IPS DF 4.7 (cell line): Measurements from ENCODE around the gene RBBP8NL.

Experiments used
- DNase-seq: peaks from one replicate; pipeline ENCODE4 v3.0.0-alpha.2; 2013; ENCODE audit warnings: low spot score; ENCODE audit errors: extremely low read depth

The RBBP8NL gene

DNA sequence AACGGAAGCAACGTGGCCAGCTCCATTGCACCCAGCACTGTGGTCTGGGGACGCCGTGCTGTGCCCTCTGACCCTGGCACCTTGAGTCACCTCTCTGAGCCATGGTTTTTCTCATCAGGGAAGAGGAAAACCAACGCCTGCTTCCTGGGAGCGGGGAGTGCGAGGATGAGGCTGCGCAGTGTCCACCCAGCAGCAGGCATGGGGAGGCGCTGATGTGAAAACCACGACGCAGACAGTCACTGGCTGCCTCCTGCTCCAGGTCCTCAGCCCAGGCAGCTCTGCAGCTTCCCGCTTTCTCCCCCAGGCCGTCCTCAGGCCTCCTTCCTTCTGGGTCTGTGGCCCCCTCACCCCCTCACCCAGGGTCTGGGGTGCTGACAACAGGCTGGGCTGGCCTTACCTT lies 34.5 kb upstream of the RBBP8NL start:
- no peak for DNase-seq

DNA sequence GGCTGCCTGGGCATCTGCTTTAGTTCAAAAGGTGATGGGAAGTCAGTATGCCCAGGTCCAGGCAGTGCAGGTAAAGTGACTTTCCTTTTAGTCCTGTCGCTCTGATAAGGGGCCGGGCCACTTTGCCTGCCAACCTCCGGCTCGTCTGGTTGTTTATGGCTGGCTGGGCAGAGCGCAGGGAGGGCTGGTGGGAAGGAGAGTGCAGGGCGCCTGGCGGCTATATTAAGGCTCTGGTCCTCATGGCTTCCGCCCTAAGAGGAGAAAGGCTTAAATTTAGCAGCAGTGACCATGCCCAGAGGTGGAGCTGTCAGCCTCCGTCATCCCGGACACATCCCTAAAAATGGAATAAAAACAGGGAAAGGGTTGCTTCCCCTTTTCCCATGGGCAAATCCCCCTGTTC lies 33.8 kb upstream of the RBBP8NL start:
- no peak for DNase-seq

DNA sequence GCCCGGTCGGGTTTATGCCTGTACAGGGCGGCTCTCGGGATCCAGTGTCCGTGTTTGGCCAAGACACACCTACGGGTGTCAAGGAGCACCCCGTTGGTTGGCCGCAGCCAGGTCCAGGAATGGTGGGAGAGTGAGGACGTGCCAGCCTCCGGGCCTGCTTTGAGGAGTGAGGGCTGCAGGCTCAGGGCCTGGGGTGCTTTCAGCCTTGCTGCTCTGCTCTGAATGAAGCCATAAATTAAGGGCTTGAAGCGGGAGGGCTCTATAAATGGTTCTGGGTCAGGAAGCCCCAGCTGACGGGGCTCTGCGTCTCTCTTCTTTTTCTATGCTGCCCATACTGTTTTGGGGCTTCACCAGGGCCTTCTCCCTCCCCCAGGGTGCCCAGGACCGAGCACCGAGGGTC lies 33.3 kb upstream of the RBBP8NL start:
- no peak for DNase-seq

DNA sequence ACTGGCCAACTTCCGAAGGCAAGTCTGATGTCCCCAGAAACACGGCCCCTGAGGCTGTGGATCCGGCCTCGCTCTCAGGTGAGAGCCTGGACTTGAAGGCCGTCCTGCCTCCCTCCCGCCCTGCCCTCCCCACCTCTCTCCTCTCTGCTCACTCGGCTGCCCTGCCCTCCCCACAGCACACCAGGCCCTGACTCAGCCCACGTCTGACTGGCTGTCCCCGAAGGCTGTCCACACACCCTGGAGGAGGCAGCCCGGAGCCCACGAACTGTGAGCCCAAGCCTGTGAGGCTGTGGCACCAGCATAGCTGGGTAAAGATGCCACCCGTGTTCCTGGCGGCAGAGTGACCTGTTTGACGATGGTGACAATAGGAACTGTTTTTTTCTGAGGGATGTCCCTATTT lies 32.1 kb upstream of the RBBP8NL start:
- DNase-seq, result no peak

DNA sequence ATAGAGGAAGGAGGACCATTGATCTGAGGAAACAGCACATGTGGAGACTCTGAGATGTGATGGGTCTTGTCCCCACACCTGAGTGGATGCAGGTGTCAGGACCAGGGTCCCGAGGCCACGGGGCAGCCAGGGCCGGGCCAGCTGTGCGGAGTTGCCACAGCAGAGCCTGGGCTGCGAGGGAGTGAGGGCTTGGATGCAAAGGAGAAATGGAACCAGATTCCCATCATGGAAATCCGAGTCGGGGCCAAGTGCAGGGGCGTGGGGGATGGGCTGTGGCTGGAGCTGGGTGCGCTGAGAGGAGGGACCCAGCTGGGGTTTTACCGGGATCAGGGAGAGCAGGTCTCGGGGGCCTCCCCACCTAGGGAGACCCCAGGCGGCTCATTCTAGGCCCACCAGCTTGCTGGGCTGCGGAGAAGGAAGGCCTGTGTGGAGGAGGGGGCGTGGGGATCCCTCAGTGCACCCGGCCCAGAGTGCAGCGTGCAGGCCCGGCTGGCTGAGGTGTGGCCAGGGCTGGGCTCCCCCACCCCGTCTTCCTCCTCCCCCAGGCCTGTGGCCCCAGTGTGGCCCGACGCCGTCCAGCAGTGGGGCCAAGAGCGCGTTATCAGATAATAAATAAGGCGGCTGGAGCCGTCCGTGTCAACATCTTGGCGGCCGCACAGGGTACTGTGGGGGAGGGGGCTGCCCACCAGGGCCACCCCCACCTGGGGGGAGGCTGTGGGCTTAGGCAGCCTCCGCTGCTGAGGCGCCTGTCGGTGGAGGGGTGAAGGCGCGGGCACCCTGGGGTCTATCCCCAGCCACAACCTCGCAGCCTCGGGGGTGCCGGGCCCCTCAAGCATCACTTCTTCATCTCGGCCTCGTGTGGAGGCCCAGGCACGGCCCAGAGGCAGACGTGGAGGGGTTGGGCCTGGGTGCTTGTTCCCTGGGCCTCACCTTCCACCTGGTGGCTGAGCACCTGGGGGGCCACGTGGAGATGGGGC lies 31.2 kb upstream of the RBBP8NL start:
- no peak for DNase-seq

DNA sequence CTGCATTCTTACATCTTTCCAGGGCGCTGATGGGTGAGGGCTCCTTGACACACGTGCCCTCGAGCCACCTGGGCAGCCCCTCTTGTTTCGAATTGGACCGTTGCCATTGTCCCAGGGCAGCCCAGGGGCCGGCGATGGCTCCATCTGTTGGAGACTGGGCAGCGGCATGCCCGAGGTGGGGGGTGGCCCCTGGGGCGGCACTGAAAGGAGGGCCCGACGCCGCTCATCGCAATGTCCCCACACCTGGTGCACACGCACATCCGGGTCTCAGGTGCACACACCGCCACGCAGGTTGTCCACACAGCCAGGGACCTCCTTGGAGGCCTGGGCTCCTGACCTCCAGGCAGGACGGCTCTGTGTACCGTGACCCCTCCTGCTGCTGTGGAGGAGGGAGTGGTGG lies 30.5 kb upstream of the RBBP8NL start:
- DNase-seq, result no peak

DNA sequence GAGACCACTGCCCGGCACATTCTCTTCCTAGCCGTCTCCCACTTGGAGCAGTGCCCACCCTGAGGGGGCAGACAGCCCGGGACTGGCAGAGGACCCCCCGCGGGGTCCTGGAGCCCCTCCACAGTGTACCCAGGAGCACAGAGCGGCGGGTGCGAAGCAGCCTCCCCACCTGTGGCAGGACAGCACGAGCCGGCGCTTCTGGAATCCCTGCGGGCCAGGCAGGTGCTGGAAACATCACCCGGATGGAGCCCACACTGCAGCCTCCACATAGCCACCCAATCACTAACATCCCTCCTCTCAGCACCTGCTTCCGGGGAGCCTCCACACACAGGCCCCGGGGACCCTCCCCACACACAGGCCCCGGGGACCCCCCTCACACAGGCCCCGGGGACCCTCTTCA lies 29.8 kb upstream of the RBBP8NL start:
- DNase-seq, result no peak

DNA sequence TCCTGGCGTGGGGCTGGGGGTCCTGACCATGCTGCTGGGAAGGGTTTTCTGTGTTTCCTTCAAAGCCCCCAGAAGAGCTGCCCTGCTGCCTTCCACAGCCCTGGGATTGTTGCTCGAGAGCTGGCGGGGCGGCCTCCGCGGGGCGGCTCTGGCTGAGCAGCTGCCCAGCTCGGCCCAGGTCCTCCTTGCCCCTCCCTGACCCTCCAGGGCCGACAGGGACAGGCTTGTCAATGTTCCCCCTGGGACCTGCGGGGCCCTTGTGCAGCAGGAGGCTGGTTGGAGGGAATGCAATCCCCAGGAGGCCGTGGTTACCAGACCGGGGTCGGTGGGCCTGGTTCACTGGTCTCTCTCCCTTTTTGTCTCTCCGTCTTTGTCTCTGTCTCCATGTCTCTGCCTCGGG lies 28.6 kb upstream of the RBBP8NL start:
- no peak for DNase-seq

DNA sequence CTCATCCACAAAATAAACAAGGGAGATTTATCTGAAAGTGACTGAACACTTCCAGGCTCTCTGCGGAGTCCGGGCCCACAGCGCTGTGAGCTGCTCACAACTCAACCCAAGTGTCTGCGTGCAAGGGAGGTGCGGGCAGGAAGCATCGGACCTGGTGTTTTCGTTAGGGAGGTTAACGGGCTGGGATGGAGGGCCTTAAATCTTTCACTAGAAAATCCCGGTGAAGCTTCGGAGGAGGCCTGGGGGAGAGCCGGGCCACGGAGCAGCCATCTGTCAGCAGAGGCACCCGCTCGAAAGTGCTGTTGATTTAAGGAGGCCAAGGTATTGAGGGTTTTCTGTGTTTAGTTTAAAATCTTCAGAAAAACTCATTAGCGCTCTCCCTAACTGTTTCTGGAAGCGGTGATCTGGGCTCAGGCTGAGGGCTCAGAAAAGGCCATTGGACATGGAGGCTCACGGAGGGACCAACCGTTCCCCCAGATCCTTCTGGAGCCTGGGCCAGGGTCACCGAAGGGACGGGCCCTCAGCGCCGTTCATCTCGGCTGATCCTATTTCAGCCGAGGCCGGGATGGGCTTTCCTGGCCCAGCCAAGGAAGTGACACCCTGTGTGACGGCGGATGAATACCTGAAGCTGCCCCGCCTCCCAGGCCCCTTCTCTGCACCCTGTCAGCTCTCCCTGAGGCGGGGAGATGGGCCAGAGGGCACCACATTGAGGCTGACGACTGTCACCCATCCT lies 27.7 kb upstream of the RBBP8NL start:
- DNase-seq, result no peak

DNA sequence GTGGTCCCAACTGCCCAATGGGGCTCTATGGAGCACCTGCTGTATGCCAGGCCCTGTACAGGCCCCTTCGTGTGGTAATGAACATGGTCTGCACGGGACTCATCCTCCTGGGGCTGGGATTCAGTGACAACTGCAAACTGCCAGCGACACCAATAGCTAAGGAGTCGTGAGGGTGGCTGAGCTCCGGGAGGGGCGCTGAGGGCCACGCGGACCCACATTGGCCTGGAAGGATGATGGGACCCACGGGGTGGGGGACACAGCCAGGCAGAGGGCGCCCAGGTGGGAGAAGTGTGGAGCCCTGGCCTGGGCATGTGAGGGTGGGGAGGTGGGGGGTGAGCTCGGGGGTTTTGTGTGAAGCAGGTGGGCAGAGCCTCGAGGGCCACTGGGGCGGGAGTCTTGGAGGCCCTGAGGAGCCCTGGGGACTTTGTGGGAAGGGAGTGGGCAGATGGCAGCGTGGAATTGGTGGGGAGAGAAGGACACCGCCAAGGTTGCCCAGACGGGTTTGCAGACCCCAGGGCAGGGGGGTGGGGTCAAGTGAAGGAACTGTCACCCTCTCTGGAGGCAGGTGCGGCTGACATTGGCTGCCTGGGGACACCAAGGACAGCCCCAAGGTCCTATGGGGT lies 26.0 kb upstream of the RBBP8NL start:
- DNase-seq, result no peak

DNA sequence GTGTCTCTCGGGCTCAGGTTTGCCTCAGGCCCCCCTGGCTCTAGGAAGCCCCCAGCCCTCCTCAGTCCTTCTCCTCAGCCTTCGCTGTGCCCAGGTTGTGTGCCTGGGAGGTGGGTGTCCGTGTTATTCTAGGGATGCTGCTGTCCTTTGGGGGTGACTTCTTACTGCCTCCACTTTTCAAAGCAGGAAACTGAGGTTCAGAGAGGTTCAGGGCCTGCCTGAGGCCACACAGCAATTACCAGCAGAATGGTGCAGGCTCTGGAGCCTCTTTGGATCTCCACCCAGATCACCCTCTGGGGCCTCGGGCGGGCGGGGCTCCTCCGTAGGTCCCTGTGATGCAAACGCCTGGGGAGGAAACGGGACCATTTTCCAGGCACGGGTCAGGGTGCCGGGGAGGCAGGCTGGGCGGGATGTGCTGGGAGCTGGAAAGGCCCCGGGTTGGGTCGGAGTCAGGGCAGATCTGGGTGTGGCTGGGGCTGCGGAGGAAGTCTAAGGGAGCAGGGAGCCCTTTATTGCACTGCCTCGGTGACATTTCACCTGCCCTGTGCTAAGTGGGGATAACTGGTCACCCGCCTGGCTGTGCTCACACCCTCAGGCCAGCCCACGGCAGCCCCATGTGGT lies 25.2 kb upstream of the RBBP8NL start:
- DNase-seq, result no peak

DNA sequence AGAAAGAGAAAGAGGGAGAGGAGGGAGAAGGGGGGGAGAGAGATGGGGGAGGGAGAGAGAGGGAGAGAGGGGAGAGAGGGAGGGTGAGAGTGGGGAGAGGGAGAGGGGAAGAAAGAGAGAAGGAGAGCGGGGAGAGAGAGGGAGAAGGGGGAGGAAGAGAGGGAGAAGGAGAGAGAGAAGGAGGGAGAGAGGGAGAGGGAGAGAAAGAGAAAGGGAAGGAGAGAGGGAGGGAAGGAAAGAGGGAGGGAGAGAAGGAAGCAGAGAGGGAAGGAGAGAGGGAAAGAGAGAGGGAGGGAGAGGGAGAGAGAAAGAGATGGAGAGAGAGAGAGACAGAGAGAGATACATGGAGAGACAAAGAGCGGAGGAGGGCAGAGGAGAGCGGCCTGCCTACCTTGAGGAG lies 24.6 kb upstream of the RBBP8NL start:
- no peak for DNase-seq

DNA sequence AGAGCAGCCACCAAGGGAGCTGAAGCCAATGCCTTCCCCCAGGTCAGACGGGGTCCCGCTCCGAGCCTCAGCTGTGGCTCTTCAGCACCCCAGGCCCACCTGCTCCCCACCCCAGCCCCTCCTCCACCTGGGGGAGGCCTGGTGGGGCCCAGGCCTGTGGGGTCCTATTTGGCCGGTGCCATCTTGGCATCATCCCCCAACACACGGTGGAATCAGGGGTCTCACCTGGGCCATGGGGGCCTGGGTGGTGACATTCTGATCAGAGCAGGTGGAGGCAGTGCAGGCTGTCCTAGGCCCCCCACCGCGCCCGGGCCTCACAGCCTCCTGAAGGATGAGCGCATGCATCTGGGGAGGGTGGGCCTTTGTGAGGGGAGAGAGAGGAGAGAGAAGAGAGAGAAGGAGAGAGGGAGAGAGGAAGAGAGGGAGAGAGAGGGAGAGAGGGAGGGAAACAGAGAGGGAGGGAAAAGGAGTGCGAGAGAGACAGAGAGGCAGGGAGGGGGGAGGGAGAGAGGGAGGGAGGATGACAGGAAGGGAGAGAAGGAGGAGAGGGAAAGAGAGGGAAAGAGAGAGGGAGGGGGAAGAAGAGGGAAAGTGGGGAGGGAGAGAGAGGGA lies 23.9 kb upstream of the RBBP8NL start:
- no peak for DNase-seq

DNA sequence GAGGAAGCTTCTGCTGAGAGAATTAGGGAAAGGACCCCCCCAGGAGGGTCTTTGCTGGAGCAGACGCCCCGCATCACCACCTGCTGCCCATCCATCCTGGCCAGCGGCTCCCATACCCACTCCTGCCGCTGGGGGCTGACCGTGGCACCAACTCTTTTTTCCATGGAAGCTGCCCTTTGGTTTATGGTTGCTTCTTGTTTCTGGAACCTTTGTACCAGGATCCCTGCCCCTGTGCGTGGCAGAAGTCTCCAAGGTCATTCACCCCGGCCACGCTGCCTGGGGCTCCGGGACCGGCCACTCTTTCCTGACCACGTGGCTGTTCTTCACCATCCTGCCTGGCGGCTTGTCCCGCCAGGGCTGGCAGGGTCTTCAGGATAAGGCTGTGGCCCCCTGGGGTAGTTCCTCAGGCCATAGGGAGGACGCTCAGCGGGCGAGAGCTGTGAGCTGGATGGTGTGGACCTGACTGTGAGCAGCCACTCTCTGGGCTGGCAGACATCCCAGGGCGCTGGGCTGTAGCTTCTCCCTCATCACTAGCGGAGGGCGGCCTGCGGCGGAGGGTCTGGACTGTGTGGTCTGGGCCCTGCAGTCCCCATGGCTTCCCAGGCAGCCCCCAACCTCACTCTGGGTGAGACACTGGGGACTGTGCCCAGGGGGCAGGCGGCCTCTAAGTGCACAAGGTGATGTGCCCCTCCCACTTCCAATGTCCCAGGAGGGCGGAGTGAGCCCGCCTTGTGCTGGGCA lies 22.8 kb upstream of the RBBP8NL start:
- DNase-seq, result no peak

DNA sequence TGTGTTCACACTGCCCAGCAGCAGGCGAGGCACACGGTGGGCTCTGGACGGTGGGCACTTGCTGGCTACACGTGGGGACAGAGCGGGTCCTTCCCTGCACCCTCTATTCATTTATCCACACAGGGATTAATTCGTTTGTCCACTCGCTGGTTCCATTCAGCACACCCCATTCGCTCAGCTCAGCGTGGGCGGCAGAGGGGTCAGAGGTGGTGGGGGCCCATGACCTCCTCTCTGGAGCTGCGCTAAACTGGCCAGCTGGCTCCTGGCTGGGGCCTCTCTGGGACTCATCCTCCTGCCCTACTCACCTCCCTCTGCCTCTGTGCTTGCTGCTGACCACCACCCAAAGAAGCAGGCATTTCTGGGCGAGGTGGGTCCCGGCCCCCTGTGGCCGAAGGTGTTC lies 21.4 kb upstream of the RBBP8NL start:
- no peak for DNase-seq

DNA sequence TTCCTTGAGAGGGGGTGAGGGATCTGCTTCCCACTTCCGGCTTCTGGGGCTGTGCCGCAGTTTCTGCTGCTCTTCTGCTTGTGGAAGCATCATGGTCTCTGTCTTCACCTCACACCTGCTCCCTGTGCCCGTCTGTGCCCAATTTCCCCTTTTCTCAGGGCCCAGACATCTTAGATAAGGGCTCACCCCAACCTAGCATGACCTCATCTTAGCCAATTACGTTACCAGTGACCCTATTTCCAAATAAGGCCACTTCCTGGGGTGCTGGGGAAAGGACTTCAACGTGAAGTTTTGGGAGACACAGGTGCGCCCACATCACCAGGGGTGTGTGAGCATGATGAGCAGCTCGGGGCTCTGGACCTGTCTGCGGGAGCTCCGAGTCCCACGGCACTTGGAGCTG lies 20.7 kb upstream of the RBBP8NL start:
- DNase-seq, result no peak

DNA sequence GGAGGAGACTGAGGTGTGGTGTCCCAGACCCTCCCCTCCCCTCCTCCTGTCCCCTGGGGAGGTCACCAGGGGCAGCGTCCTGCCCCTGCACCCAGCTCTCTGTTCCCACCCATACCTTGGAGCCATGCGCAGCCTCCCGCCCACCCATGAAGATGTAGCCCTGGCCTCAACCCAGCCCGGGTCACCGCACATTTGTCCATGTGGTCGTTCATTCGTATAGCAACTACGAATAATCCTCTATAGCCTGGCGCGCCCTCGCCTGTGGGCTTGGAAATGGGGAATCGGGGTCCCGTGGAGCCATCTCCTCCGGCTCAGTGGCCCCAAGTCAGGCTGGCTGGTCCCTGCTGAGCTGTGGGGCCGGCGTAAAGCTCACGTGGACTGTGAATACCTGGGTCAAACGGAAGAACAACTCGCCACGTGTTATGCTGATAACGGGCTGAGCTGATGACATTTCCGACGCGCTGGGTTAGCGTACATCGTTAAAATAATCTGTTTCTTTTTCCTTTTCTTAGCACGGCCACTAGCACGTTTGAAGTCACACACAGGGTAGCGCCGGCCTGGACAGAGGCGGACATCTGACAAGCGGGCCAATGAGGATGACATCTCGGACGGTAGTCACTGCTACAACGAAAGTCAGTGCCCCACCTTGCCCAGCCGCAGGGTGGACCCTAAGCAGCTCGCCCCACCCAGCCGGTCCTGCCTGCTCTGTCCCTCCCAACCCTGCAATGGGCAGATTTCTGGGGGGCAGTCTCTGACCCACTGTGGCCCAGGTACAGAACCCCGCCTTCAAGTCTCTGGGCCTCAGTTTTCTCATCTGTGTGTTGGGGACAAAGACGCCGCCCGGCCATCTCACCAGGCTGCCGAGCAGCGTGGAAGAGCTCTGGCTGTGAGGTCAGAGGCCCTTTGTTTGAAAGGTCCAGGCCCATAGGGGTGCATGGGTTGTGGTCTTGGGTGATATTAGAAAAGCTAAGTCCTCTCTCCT lies 19.8 kb upstream of the RBBP8NL start:
- no peak for DNase-seq

DNA sequence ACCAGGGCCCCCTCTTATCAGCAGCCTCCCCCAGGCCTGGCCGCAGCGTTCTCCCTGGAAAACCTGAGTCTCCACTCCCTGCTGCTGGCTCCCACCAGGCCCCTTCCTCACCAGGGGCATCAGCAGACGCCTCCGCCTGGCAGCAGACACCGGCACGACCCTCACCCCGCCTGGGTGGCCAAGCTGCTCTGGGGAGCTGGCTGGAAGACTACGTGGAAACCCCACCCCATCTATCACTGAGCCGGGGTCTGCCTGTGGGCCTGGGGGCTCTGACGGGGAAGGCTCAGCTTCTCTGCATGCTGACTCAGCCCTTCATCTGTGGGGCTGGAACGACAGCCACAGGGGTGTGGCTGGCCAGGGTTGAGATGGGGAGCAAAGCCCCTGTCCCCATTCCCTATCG lies 19.1 kb upstream of the RBBP8NL start:
- DNase-seq, result no peak

DNA sequence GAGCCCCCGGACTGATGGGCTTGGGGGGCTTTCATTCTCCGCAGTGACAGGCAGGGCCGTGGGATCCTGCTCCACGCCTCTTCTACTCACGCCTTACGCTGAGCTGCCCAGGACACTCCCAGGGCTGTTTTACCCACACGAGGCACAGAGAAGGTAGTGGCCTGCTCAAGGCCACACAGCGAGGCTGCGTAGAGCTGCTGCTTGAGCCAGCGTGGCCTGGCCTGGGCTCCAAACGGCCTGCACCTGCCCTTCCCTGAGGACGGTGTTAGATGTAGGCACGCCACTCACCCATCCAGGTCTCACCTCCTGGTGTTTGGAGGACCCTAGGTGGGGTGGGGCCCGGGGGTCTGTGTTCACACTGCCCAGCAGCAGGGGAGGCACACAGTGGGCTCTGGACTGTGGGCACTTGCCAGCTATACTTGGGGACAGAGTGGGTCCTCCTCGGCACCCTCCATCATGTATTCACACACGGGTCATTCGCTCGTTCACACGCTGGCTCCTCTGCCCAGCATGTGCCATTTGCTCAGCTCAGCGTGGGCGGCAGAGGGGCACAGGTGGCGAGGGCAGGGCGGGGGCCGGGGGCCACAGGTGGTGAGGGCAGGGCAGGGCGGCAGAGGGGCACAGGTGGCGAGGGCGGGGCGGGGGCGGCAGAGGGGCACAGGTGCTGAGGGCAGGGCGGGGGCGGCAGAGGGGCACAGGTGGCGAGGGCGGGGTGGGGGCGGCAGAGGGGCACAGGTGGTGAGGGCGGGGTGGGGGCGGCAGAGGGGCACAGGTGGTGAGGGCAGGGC lies 18.4 kb upstream of the RBBP8NL start:
- no peak for DNase-seq
